ENCODE data around the gene RBP7. TPM values are rescaled to one million over a fixed set of nuclear protein-coding genes. Genes with fewer than 3 reads are reported as not detected.
A peak's percentile ranks its signal among the peaks of the same experiment; 100 is the strongest.

The RBP7 gene
- total and polyA plus RNA-seq, 2 of the 4 experiments (the other 2 are of a cell fraction), result 0.17 TPM; not detected in 1

DNA sequence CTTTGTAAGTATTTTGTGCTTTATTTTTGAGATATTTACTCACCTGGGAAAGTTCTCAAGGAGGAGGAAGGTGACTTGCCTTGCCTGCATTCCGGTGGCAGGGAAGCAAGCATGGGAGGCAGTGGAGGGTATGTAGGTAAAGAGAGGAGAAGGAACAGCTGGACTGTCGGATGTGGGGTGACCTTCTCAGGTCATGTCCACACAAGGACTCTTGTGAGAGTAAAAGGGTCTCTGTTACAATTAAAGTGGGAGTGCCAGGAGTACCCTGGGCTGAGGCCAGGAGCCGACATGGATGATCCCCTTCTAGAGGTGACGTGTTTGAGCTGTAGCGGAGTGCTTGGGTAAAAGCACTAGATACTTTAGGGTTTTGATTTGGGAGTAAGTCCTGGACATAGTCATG lies 60.8 kb downstream of the RBP7 start:
- Histone ChIP-seq H3K4me2 (ENCODE audit: low read depth, low read length) (no peak overlapping the region), H2AK5ac (ENCODE audit: low read depth, low read length) (peak overlapping the region; percentile 59; the same call in 1 of the 2 replicates), H3K9me3 (ENCODE audit: control insufficient read depth, insufficient read depth, low read length) (no peaks in the 10 kb centered on the region), H3K27ac (ENCODE audit: insufficient read depth, low read length) (no peak overlapping the region), H3K4me3 (ENCODE audit: insufficient read depth, low read depth, low read length) (no peak overlapping the region), H3K9ac (ENCODE audit: low read depth, low read length) (no peak overlapping the region), H2AK9ac (replicated peaks; ENCODE audit: low read depth, low read length, poor library complexity) (no peak overlapping the region), H4K5ac (ENCODE audit: low read depth, low read length) (0 out of 2 replicates have a peak overlapping the region, but pooled peaks have one; percentile 1), H2BK15ac (ENCODE audit: low read depth, low read length) (peak overlapping the region; percentile 23; the same call in 1 of the 3 replicates), H2BK5ac (ENCODE audit: low read depth, low read length, poor library complexity, severe bottlenecking) (no peak overlapping the region), H3K4me1 (ENCODE audit: control insufficient read depth, insufficient read depth, low read length) (peaks cover 6% of the 10 kb centered on the region), H3K27me3 (ENCODE audit: control insufficient read depth, insufficient read depth, low read length) (no peaks in the 10 kb centered on the region), H2BK120ac (ENCODE audit: low read depth, low read length) (0 out of 2 replicates have a peak overlapping the region, but pooled peaks have one; percentile 42), H3K36me3 (ENCODE audit: control insufficient read depth, insufficient read depth, low read length) (no peaks in the 10 kb centered on the region; the same call in 1 of the 2 replicates), H3K9me1 (ENCODE audit: insufficient read depth, low read length) (peaks cover 17% of the 10 kb centered on the region), H3K23ac (ENCODE audit: low read depth, low read length) (peak overlapping the region; percentile 54; the same call in 1 of the 2 replicates), H3K18ac (ENCODE audit: low read depth, low read length) (0 out of 2 replicates have a peak overlapping the region, but pooled peaks have one; percentile 14), H4K8ac (ENCODE audit: low read depth in 2 of 2, low read length in 2 of 2) (no peak overlapping the region; a peak in 1 of 4 replicates), H3K56ac (ENCODE audit: extremely low read depth, insufficient read depth, low read length) (no peak overlapping the region), H4K91ac (ENCODE audit: insufficient read depth, low read depth, low read length) (no peak overlapping the region), H2AFZ (replicated peaks; ENCODE audit: low read length, poor library complexity) (no peak overlapping the region), H2BK20ac (ENCODE audit: low read depth, low read length) (no peak overlapping the region), H4K20me1 (ENCODE audit: insufficient read depth, low read length) (peaks cover 36% of the 10 kb centered on the region), H3K14ac (replicated peaks; ENCODE audit: low read depth, low read length) (0 out of 2 replicates have a peak overlapping the region, but pooled peaks have one; percentile 10), H3K4ac (ENCODE audit: low read depth, low read length) (peak overlapping the region; percentile 67), H3K79me1 (ENCODE audit: low read depth in 1 of 2, low read length in 2 of 2) (peaks cover 47 to 84% of the 10 kb centered on the region in 2 experiments)
- TF ChIP-seq RCOR1 (IDR thresholded peaks at IDR 0.05; ENCODE audit: insufficient replicate concordance, low read length), result no peak
- TF ChIP-seq SMC3 (IDR thresholded peaks at IDR 0.05; ENCODE audit: low read depth, low read length), result no peak
- no peak for TF ChIP-seq RFX5 (IDR thresholded peaks at IDR 0.05; ENCODE audit: low read depth, low read length)
- no peak for TF ChIP-seq MXI1 (IDR thresholded peaks at IDR 0.05; ENCODE audit: borderline replicate concordance, low read depth, low read length)
- TF ChIP-seq, protein P1, sequence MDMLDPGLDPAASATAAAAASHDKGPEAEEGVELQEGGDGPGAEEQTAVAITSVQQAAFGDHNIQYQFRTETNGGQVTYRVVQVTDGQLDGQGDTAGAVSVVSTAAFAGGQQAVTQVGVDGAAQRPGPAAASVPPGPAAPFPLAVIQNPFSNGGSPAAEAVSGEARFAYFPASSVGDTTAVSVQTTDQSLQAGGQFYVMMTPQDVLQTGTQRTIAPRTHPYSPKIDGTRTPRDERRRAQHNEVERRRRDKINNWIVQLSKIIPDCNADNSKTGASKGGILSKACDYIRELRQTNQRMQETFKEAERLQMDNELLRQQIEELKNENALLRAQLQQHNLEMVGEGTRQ (IDR thresholded peaks at IDR 0.05; ENCODE audit: low read depth, low read length), result no peak
- no peak for TF ChIP-seq NFE2L2 (IDR thresholded peaks at IDR 0.05; ENCODE audit: low read depth, low read length)
- no peak for TF ChIP-seq BHLHE40 (IDR thresholded peaks at IDR 0.05; ENCODE audit: low read depth, low read length)
- no peak for TF ChIP-seq FOS (IDR thresholded peaks at IDR 0.05; ENCODE audit: low read depth, low read length)
- no peak for TF ChIP-seq CHD1 (IDR thresholded peaks at IDR 0.05; ENCODE audit: low read depth, low read length)
- no peak for TF ChIP-seq RAD21 (IDR thresholded peaks at IDR 0.05; ENCODE audit: low read length)
- TF ChIP-seq CEBPB (IDR thresholded peaks at IDR 0.05; ENCODE audit: low read depth, low read length), result no peak
- in situ Hi-C loops (cut with MboI; ENCODE audit: low sequenced_read_pairs) (no loop called here), intact Hi-C loops (cut with micrococcal nuclease) (no loop called here), dilution Hi-C loops (cut with HindIII; ENCODE audit: low sequenced_read_pairs, unreplicated experiment) (no loop called here)
- POLR2A ChIA-PET (ENCODE audit: unreplicated experiment), result no interaction called here
- ATAC-seq (ENCODE audit: low read depth) (no peak), DNase-seq (no peak)
- BruUV-seq (replicated peaks), result no TSS peak
- CTCF ChIA-PET, result interaction anchor here (0.9 kb wide), 1 partner anchor 12 kb away, joined by 3 read pairs; no protein-coding TSS in a partner anchor
- WGBS, 2 experiments (ENCODE audit: extremely low coverage in 2 of 2, insufficient read length in 1 of 2), result 71% methylated on average over 3 of the region's 5 CpGs; no CpG with 5 or more reads in 1 of the 2 experiments
